NCI-H510A treated with DMSO at 0.1 percent for 48 hours (cell line): ENCODE data around the gene FRMD4A.

ENCODE experiments used
- DNase-seq: peaks from one replicate; lab custom pipeline; 2025; lab: John Stamatoyannopoulos, UW

FRMD4A gene

DNA sequence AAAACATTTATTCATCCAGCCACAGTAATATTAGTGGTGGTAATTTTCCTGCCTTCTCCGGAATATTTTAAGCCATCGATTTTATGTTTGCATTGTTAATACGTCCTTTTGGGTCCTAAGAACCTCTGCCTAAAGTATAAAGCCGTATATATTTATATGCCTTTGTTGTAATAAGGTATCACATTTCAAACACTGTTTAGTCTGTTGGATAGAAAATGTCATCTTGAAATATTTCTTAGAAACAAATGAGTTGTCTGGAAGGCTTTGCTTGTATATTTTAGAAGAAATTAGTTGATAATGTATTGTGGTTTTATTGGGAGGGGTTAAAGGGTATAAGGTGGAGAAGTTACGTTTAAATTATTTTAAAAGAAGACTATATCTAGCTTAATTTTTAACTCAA is 732.8 kb downstream of the FRMD4A start:
- no peak for DNase-seq

DNA sequence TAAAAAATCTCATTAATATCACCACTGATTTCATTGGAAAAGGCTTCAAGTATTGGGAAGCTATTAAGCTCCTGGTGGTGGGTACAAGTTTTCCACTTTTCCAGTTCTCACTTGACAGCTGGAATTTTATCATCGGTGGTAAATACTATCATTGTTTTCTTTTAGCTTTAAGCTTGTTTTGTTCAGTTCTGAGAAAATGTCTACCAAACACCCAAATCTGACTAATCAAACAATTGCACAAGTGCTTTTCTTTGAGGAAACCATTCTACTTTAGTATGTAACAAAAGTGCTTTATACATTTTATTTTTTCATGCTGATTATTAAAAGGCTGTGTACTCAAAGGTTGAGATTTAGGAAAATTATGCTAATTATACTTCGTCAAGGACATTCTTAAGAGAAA is 736.1 kb downstream of the FRMD4A start:
- no peak for DNase-seq
